ENCODE results near the gene VAV2.

VAV2 gene

DNA sequence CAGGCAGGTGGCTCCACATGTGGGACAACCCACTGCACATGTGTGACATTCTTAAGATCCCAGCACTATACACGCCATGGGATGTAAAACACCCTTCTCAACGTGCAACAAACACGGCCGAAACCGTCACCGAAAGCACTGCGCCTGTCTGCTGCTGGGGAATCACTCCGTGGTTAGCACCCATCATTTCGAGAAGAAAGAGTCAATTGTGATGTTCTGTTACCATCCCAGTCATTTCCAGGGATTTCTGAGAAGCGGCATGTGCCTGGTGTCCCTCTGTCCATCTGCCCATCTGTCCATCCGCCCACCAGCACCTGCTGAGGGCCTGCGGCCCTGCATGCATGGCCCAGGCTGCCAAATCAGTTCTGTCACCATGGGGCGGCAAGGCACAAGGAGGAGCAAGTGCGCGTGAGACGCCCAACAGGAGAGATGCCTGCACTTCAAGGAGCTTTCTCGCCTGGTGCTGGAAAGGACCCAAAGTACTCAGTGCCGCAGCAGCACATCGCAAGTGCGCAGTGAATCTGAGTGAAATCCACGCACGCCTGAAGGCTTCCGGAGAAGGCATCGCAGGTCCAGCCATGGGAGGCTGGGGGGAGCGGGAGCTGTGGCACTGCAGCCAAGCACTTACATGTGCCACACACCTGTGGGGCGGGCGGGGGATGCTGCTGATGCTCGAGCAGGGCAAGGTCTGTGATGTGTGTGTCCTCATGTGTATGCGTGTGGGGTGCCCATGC is 38.0 kb downstream of the VAV2 start:
- no peak for DNase-seq (ENCODE audit: low read depth)
- TF ChIP-seq, protein P1, sequence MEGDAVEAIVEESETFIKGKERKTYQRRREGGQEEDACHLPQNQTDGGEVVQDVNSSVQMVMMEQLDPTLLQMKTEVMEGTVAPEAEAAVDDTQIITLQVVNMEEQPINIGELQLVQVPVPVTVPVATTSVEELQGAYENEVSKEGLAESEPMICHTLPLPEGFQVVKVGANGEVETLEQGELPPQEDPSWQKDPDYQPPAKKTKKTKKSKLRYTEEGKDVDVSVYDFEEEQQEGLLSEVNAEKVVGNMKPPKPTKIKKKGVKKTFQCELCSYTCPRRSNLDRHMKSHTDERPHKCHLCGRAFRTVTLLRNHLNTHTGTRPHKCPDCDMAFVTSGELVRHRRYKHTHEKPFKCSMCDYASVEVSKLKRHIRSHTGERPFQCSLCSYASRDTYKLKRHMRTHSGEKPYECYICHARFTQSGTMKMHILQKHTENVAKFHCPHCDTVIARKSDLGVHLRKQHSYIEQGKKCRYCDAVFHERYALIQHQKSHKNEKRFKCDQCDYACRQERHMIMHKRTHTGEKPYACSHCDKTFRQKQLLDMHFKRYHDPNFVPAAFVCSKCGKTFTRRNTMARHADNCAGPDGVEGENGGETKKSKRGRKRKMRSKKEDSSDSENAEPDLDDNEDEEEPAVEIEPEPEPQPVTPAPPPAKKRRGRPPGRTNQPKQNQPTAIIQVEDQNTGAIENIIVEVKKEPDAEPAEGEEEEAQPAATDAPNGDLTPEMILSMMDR (conservative IDR thresholded peaks at IDR 0.05; ENCODE audit: control insufficient read depth, insufficient read depth, low read depth, low read length) = no peak
- no peak overlapping the region for H3K4me3 ChIP-seq (ENCODE audit: control insufficient read depth, low read depth, low read length)

DNA sequence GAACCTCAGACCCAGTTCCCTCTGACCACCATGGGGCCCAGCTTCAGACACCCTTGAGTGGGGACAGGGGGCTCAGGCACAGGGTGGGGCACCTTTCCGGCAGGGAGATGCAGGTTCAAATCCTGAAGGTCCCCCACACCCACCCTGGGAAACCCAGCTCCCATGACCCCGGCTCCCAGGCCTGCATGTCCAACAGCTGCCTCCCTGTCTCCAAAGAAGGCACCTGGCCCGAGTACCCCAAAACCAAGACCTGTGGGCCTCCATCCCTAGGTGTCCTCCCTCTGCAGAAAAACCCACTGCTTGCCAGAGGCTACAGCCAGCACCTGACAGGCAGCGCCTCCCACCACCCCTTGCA is 38.5 kb downstream of the VAV2 start:
- no peak for DNase-seq (ENCODE audit: low read depth)
- no peak overlapping the region for H3K4me3 ChIP-seq (ENCODE audit: control insufficient read depth, low read depth, low read length)
- TF ChIP-seq, protein P1 (conservative IDR thresholded peaks at IDR 0.05; ENCODE audit: control insufficient read depth, insufficient read depth, low read depth, low read length) = no peak

DNA sequence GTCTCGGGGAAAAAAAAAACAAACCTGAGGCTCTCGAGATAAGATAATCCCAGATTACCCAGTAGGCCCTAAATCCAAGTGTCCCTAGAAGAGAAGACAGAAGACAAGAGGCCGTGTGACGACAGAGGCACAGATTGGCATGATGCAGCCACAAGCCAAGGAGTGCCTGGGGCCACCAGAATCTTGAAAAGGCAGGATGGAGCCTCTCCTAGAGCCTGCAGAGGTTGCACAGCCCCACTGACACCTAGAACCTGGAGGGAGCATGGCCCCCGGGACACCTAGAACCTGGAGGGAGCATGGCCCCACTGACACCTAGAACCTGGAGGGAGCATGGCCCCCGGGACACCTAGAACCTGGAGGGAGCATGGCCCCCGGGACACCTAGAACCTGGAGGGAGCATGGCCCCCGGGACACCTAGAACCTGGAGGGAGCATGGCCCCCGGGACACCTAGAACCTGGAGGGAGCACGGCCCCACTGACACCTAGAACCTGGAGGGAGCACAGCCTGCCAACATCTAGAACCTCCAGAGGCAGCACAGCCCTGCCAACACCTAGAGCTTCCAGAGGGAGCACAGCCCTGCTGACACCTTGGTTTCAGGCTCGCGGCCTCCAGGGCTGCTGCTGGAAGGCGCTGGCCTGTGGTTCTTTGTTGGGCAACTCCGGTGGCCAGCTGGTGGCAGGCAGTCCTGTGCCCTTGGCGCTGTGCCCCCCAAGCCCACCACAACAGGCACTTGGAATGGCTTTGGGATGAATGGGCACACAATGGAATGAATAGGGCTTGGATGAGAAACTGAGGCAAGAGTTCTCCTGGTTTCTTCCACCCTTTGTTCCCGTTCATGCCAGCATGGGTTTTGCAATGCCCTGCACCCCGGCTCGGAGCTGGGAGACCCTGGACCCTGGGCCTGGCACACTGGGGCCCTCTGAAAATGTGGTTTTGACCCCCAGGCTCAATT is 39.2 kb downstream of the VAV2 start:
- no peak for DNase-seq (ENCODE audit: low read depth)
- TF ChIP-seq, protein P1 (conservative IDR thresholded peaks at IDR 0.05; ENCODE audit: control insufficient read depth, insufficient read depth, low read depth, low read length) = no peak
- no peak overlapping the region for H3K4me3 ChIP-seq (ENCODE audit: control insufficient read depth, low read depth, low read length)

DNA sequence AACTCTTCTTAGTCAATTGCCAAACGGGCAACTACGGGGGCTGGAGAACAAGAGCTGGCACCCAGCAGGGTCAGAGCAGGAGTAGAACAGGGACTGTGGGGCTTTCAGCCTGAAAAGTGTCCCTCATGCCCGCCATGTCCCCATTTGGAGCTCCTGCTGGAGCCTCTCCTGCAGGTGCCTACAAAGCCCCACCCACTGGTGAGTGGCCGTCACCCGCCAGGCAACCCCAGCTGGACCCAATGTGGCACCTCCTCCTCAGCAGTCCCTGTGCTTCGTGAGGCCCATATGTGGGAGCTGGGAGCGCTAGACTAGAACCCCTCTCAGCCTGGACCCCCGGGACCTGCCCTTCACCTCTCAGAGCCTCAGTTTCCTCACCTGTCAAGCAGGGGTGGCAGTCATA is 40.9 kb downstream of the VAV2 start:
- DNase-seq (ENCODE audit: low read depth) = no peak
- TF ChIP-seq, protein P1 (conservative IDR thresholded peaks at IDR 0.05; ENCODE audit: control insufficient read depth, insufficient read depth, low read depth, low read length) = no peak
- H3K4me3 ChIP-seq (ENCODE audit: control insufficient read depth, low read depth, low read length) = no peak overlapping the region

DNA sequence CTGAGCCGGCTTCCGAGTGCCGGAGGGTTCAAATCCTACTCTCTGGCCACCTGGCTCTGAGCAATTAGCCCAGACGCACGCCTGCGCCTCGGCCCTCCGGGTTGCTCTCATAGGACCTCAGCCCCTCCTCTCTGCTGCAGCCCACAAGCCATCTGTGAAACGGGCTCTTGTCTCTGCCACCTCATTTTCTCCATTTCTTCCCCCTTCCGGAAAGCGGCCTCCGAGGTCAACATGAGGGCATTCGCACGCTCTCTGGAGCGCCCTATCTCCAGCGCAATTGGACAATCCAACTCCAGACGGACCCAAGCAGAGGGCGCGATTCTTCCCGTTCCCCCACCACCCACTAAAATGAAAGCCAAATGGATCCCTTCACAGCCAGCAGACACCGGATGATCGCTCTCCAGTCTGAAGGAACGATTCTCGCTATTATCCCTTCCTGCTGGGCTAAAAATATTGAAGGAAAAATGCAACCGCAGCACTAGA is 41.5 kb downstream of the VAV2 start:
- TF ChIP-seq, protein P1 (conservative IDR thresholded peaks at IDR 0.05; ENCODE audit: control insufficient read depth, insufficient read depth, low read depth, low read length) = no peak
- H3K4me3 ChIP-seq (ENCODE audit: control insufficient read depth, low read depth, low read length) = no peak overlapping the region
- no peak for DNase-seq (ENCODE audit: low read depth)

DNA sequence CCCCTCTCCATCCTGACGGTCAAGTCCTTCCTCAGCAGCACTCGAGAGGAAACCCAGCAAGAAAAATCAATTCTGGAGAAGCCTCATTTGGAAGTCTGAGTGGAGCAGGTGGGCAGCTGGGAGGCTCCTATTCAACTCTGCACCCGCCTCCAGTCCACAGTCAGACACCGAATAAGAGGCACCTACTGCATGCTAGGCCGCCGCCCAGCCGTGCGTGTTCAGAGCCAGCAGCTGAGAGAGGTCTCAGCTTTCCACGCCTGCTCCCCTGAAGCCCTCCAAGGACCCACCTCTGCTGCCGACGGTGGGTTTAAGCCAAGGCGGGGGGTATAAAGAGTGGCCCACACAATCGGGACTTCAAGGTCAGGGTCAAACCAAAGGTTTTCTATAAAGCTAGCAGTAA is 41.9 kb downstream of the VAV2 start:
- DNase-seq (ENCODE audit: low read depth) = no peak
- no peak overlapping the region for H3K4me3 ChIP-seq (ENCODE audit: control insufficient read depth, low read depth, low read length)
- TF ChIP-seq, protein P1 (conservative IDR thresholded peaks at IDR 0.05; ENCODE audit: control insufficient read depth, insufficient read depth, low read depth, low read length) = no peak

Data from fibroblast of mammary gland (primary cell).